GM19328 (cell line): ENCODE data around the gene PKD2.
"Not testable (repeated sequence)": the region's sequence is repeated elsewhere in the genome, so short reads cannot be mapped to it uniquely, and the experiment has no call there.

Experiments used
- ATAC-seq: cut with Tn5 transposase; IDR thresholded peaks from one replicate; pipeline ENCODE4 v1.9.1; 2021; ENCODE audit warnings: mild to moderate bottlenecking, moderate library complexity; ENCODE audit not compliant: unreplicated experiment

The PKD2 gene

DNA sequence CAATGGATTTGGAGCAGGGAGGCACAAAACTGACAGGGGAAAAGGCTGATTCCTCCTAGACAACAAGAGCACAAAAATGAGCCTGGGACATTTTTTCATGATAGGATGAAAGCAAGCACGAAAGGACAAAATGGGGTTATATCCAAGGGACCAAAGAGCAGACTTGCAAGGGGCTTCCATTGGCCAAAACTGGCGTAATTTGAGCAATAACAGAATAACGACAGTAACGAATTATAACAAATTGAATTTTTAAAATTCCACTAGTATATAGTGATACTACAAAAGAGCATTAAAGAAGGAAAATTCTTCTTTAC lies 21.6 kb upstream of the PKD2 start:
- no peak for ATAC-seq

DNA sequence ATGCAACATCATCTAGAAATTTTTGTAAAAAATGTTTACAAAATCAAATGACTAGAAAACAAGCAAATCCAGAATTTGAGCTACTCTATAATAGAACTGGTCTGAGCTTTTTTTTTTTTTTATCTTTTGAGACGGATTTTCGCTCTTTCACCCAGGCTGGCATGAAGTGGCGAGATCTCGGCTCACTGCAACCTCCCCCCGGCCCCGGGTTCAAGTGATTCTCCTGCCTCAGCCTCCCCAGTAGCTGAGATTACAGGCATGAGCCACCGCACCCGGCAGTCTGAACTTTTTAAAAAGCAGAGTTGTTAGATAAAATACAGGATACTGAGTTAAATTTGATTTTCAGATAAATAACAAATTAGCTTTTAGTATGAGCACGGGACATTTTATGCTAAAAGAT lies 20.9 kb upstream of the PKD2 start:
- no peak for ATAC-seq

DNA sequence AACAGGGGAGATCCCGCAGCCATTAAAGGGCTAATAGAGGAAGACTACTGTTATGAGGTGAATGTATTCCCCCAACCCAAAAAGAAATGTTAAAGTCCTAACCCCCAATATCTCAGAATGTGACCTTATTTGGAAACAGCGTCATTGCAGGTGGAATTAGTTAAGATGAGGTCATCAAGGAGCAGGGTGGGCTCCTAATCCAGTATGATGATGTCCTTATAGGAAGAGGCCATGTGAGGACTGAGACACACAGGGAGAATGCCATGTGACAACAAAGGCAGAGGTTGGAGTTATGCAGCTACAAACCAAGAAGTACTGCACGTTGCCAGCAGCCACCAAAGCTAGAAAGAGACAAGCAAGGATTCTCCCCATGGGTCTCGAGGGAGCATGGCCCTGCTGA lies 17.7 kb upstream of the PKD2 start:
- ATAC-seq, result no peak

DNA sequence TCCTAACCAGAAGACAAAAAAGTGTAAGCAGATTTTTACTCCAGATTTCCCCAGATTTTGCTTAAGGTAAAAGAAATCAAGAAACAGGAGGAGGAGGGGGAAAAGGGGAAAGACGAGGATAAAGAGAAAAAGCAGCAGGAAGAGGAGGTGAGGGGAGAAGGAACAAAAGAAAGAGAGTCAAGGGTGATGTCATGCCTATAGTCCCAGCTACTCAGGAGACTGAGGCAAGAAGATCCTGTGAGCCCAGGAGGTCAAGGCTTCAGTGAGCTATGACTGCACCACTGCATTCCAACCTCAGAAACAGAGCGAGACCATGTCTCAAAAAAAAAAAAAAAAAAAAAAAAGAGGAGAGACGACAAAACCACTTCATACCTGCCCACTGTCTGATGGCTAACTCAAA lies 12.0 kb upstream of the PKD2 start:
- ATAC-seq, result no peak

DNA sequence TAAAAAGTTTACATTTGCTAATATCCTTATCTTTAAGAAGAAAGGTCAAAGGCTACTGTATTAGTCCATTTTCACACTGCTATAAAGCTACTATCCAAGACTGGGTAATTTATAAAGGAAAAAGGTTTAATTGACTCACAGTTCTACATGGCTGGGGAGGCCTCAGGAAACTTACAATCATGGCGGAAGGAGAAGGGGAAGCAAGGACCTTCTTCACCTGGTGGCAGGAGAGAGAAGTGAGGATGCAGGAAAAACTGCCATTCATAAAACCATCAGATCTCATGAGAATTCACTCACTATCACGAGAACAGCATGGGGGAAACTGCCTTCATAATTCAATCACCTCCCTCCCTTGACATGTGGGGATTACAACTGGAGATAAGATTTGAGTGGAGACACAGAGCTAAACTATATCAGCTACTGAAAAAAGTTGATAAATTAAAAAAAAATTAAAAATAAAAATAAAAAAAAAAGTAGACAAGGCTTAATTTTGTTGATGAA lies 8.2 kb upstream of the PKD2 start:
- not testable (repeated sequence) for ATAC-seq

DNA sequence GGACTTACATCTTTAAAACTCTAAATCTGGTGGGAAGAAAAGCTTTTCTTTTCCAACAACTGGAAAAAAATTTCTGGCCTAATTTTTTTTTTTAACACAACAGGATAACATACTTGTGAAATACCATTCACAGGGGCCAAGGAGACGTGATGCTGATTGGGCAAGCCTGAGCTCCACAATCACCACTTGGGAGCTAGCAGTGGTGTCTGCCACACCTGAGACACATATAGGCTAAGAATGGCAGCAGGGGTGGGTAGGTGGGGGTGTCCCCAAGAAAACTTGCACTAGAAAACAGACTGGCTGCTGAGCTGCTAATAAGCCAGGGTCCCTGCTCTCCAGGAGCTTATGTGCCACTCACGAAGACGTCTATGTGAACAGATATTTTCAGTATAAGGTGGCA lies 5.6 kb upstream of the PKD2 start:
- ATAC-seq, result no peak

DNA sequence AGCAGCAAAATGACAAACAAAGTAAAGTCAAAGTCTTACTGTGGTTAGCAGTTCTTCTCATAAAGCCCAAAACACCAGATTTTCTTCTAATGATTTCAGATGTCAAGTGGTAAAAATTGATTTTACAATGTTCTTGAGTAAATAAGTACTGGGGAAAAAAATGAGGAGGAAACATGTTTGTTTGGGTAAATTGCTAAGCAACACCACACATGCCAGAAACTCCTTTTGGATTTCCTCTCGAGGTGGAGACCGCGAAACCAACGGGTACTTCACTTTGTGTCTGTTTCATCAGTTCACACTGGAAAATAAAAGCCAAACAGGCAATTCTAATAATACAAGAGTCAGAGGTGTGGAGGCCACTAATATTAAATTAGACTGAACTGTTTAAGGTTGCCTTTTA lies 4.6 kb upstream of the PKD2 start:
- no peak for ATAC-seq

DNA sequence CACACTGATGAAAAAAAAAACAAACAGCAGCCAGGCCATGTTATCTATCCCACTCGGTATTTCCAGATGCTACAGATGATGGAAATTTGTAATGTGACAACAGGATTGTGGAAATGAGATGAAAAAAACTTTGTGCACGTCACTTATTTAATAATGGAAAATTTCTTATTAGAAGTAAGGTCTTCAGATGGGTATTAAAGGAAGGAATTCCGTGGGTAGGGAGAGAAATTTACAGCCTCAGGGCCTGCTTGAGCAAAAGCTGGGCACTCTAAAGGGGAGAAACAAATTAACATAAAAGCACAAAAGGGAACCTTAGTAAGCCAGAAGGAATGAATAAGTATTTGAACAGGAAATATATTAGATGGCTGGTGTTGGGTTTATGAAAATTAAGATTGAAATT lies 4.2 kb upstream of the PKD2 start:
- ATAC-seq, result no peak

DNA sequence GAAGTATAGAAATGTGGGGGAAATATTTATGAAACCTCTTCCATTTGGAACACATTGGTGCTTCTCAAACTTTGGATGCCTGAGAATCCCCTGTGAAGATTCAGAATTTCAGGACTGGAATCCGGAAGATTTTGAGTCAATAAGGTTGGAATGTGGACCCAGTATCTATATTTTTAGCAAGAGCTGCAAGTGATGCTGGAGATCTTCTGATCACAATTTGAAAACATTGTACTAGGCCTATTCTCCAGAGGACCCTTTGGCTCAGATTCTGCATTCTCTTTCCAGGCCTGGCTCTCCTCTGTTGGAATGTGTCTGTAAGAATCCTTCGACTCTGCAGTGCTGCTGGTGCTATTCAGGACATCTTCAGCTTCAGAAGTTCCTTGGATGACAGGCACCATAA lies 2.4 kb upstream of the PKD2 start:
- no peak for ATAC-seq

DNA sequence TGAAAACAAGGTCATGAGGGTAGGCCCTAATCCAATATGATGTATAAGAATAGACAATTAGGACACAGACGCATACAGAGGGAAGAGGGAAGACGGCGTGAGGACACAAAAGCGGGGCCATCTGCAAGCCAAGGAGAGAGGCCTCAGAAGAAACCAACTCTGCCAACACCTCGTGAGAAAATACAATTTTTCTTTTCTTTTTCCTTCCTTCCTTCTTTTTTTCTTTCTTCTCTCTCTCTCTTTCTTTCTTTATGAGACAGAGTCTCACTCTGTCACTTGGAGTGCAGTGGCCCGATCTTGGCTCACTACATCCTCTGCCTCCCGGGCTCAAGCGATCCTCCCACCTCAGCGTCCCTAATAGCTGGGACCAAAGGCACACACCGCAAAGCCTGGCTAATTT lies 1.5 kb upstream of the PKD2 start:
- no peak for ATAC-seq

DNA sequence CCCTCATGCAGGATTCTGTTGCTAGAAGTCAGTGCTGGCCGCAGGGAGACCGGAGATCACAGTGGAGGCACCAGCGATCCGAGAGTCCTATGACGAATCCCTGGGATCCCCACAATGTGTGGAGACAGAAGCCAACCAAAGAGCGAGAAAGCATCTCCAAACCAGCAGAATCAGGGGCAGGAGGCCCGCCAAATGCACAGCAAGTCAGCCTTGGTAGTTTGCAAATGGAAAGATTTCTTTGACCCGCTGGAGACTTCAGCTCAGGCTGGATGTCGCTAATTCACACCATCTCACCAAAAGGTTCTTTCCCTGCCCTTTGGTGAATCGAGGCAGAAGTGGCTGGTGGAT lies 505 bp upstream of the PKD2 start:
- ATAC-seq, result no peak

DNA sequence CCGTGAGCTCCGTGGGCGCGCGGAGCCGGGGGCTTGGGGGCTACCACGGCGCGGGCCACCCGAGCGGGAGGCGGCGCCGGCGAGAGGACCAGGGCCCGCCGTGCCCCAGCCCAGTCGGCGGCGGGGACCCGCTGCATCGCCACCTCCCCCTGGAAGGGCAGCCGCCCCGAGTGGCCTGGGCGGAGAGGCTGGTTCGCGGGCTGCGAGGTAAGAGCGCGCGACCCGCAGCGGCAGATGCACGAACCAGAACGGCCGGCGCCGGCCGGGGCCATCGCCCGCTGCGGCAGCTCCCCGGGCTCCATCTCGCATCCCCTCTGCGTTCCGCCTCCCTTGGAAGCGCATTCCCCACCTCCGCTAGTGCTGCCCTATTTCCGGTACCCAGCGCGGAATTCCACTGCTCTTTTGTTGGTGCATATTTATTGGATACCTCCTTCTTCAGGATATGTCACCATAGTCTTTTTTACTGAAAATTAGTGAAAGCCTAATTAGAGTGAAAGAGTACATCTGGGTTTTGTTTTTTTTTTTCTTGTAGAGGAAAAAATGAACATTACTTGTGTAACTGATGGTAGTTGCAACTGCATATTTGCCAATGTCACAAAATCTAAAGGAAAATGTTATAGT lies 797 bp downstream of the PKD2 start:
- ATAC-seq, result peak; percentile 22

DNA sequence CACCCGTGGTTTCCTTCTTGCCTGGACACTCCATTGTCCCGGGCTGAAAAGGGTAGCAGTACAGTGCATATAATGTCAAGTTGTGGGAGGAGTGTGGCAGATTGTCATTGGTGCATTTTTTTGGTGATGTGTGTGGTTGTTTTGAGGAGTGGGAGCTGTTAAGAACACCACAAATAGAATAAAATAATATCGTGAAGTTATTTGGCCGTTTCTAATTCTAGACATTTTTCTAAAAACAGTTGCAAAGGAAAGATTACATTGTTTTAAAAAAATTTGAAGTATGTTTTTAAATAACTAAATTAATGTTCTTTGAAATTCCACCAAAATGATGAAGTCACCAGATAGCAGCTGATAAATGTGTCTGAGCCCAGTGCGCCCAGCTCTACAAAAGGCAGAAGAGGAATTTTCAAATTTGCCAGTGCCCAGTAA lies 1.3 kb downstream of the PKD2 start:
- no peak for ATAC-seq

DNA sequence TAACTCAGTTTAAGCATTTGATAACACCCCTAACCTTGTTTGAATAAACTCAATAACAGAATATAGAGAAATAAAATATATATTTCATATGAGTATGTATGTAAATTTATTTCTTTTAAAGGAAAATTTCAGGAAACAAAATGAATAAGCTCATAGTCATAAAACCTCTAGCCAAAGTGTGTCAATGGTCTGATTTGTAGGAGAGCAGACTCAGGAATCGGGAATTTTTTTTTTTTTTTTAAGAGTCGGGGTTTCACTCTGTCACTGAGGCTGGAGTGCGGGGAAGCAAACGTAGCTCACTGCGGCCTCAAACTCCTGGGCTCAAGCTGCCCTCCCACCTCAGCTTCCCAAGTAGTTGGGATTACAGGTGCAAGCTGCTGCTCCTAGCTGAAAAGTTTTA lies 2.4 kb downstream of the PKD2 start:
- ATAC-seq, result no peak

DNA sequence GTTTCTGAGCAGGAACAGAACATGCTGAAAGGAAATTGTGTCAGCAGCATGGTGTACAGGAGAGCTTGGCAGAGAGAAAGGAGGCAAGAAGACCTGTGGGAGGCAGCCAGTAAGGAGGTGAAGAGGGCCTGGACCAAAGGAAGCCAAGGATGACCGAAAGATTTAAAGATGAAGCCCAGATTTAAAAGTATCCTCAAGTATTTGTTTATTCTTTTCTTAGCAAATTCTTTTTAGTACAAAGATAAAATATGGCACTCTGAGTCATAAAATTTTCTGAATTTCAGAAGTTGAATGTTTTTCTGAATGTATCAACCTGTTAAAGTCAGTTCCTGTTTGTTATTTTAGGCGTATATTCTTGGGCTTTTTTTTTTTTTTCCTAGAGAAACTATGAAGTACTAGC lies 3.5 kb downstream of the PKD2 start:
- ATAC-seq, result no peak

DNA sequence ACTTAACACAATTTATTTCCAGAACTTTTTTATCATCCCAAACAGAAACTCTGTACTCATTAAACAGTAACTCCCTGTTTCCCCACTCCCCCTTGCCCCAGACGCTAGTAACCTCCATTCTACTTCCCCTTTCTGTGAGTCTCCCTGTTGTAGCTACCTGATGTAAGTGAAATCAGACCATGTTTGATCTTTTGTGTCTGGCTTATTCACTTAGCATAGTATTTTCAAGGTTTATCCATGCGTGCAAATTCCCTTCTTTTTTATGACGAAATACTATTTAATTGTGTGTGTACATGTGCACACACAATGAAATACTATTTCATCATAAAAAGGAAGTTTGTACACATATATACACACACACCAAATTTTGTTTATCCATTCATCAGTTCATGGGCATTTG lies 5.2 kb downstream of the PKD2 start:
- ATAC-seq, result peak; percentile 36

DNA sequence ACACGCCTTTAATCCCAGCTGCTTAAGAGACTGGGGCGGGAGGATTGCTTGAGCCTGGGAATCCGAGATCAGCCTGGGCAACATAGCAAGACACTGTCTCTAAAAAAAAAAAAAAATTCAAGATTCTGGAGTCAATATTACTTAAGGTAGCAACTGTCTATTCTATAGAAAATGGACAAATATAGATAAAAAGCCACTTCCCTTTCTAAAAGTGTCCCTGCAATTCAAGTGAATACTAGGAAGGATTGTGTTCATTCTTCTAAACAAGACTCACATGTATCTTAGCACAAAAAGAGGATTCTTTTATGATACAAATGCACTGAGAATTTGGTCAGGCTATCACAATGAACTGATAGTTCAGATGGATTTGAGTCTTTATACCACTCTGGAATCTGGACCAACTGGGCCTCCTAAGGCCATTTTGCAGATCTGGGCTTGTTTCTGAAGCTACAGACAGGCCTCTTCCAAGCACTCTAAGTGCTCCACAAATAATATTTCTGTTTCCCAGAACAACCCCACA lies 7.0 kb downstream of the PKD2 start:
- ATAC-seq, result no peak

DNA sequence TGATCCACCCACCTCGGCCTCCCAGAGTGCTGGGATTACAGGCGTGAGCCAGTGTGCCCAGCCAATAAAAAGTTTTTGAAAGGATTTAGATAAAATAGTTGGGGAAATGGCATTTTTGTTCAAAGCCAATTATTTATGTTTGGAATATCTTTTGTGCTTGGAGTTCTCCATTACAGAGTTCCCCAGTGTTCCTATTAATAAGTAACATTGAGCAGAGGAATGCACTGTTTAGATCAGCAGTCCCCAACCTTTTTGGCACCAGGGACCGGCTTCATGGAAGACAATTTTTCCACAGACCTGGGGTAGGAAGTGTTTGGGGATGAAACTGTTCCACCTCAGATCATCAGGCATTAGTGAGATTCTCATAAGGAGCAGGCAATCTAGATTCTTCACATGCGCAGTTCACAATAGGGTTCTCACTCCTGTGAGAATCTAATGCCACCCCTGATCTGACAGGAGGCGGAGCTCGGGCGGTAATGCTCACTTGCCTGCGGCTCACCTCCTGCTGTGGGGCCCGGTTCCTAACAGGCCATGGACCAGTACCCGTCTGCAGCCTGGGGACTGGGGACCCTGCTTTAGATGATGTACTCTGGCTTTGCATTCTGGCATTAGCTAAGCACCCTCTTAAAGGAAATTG lies 8.3 kb downstream of the PKD2 start:
- ATAC-seq, result no peak

DNA sequence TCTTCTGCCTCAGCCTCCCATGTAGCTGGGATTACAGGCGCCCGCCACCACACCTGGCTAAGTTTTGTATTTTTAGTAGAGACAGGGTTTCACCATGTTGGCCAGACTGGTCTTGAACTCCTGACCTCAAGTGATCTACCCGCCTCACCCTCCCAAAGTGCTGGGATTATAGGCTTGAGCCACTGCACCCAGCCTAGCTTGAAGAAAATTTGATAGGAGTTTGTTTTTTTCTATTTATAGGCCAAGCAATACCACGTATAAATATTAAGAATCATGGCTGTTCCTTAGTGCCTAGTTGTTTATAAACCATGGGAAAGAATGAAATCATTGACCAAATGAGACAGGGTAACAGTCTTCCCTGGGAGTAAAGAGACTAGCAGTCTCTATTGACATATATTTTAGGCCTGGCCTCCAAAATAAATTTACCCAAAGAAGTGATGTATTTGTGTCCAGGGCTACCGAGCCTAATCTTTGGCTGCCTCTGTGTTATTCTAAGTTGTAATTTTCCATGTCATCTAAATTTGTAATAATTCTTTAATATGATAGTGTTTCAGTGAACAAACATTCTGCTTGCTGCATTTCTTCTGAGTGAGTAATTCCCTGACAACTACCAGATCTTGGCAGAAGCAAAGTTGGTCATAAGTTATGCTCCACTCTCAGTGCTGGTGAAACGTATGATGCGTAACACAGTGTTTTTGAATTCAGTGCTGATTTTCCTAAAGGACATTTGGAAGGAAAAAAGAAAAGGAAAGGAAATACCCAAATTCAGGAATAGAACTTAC lies 10.3 kb downstream of the PKD2 start:
- ATAC-seq, result no peak

DNA sequence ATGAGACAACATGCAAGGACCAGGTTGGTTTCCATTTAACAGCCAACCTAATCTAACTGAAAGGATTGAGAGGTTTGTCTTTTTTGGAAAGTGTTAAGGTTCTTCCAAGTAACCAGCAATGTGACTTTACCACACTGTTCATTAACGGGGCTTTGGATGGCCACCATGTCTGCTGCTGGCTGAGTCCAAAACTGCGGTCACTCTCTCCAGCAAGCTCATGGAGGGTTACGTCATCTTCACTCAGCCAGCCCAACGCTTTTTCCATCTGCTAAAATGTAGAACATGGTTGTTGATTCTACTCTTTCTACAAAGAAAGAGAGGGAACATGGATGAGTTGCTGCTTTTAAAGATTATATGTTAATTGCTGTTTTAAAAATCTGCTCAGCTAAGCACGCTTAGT lies 11.0 kb downstream of the PKD2 start:
- no peak for ATAC-seq

DNA sequence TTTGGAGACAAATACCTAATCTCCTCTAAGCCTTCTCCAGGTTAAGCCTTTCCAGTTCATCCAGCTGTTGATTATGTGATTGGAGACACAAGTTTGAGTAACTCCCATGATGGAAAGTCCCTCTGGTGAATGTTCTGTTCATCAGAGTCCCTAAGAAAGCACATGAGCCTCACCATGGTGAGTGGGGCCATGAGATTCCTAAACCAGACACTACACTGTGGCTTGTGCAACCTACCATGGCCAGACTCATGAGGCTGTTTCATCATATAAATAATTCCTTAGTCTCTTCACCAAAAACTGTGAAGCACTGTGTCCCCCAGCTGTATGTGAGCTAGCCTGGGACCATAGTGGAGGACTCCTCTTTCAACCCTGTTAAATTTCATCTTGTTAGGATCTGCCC lies 14.4 kb downstream of the PKD2 start:
- no peak for ATAC-seq

DNA sequence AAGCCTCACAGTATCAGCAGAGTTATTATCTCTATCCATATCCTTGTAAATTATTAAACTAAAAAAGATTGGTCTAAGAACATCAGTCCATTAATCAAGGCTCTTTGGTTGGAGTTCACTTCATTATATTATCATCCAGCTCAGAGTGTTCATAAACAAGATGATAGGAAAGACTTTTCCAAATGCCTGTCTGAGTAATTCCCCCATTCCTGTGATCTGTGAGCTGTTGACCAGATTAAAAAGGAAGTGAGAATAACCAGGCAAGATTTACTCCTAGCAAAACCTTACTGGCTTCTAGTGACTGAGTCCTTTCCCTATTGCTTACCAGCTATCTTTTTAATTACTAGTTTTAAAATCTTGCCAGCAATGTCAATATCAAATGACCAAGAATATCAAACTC lies 14.9 kb downstream of the PKD2 start:
- no peak for ATAC-seq
